ENCODE results near the gene STK32B.

The STK32B gene

GRCh38 chr4:5037553-5038551 lies 13.4 kb upstream of the STK32B start (continued):
- TF ChIP-seq, protein P1, sequence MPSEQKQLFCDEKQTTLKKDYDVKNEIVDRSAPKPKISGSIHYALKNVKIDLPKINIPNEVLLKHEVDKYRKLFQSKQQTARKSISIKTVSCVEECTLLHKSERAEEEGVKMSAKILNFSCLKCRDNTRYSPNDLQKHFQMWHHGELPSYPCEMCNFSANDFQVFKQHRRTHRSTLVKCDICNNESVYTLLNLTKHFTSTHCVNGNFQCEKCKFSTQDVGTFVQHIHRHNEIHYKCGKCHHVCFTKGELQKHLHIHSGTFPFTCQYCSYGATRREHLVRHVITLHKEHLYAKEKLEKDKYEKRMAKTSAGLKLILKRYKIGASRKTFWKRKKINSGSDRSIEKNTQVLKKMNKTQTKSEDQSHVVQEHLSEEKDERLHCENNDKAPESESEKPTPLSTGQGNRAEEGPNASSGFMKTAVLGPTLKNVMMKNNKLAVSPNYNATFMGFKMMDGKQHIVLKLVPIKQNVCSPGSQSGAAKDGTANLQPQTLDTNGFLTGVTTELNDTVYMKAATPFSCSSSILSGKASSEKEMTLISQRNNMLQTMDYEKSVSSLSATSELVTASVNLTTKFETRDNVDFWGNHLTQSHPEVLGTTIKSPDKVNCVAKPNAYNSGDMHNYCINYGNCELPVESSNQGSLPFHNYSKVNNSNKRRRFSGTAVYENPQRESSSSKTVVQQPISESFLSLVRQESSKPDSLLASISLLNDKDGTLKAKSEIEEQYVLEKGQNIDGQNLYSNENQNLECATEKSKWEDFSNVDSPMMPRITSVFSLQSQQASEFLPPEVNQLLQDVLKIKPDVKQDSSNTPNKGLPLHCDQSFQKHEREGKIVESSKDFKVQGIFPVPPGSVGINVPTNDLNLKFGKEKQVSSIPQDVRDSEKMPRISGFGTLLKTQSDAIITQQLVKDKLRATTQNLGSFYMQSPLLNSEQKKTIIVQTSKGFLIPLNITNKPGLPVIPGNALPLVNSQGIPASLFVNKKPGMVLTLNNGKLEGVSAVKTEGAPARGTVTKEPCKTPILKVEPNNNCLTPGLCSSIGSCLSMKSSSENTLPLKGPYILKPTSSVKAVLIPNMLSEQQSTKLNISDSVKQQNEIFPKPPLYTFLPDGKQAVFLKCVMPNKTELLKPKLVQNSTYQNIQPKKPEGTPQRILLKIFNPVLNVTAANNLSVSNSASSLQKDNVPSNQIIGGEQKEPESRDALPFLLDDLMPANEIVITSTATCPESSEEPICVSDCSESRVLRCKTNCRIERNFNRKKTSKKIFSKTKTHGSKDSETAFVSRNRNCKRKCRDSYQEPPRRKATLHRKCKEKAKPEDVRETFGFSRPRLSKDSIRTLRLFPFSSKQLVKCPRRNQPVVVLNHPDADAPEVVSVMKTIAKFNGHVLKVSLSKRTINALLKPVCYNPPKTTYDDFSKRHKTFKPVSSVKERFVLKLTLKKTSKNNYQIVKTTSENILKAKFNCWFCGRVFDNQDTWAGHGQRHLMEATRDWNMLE (tag by site-specific recombination; conservative IDR thresholded peaks at IDR 0.05; ENCODE audit: low read depth), result 0 out of 2 replicates have a peak, but pooled peaks have one; percentile 30
- TF ChIP-seq ZNF404 (tag by site-specific recombination; IDR thresholded peaks at IDR 0.05), result no peak
- TF ChIP-seq ZFP69B (tag by site-specific recombination; IDR thresholded peaks at IDR 0.05), result 0 out of 2 replicates have a peak, but pooled peaks have one; percentile 35
- no peak for TF ChIP-seq ELK4 (IDR thresholded peaks at IDR 0.05; ENCODE audit: borderline replicate concordance, low read depth, low read length)
- TF ChIP-seq ZNF221 (tag by site-specific recombination; IDR thresholded peaks at IDR 0.05; ENCODE audit: borderline replicate concordance), result no peak
- TF ChIP-seq OVOL3 (tag by site-specific recombination; IDR thresholded peaks at IDR 0.05), result no peak
- no peak for TF ChIP-seq ZNF239 (tag by site-specific recombination; IDR thresholded peaks at IDR 0.05)
- TF ChIP-seq HOXD13 (CRISPR knock-in tag; IDR thresholded peaks at IDR 0.05; ENCODE audit: borderline replicate concordance), result peak; percentile 36; the same call in 1 of the 2 replicates
- no peak for TF ChIP-seq ZBTB8A (tag by site-specific recombination; IDR thresholded peaks at IDR 0.05)
- TF ChIP-seq, protein P2, sequence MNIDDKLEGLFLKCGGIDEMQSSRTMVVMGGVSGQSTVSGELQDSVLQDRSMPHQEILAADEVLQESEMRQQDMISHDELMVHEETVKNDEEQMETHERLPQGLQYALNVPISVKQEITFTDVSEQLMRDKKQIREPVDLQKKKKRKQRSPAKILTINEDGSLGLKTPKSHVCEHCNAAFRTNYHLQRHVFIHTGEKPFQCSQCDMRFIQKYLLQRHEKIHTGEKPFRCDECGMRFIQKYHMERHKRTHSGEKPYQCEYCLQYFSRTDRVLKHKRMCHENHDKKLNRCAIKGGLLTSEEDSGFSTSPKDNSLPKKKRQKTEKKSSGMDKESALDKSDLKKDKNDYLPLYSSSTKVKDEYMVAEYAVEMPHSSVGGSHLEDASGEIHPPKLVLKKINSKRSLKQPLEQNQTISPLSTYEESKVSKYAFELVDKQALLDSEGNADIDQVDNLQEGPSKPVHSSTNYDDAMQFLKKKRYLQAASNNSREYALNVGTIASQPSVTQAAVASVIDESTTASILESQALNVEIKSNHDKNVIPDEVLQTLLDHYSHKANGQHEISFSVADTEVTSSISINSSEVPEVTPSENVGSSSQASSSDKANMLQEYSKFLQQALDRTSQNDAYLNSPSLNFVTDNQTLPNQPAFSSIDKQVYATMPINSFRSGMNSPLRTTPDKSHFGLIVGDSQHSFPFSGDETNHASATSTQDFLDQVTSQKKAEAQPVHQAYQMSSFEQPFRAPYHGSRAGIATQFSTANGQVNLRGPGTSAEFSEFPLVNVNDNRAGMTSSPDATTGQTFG (tag by site-specific recombination; IDR thresholded peaks at IDR 0.05; ENCODE audit: borderline replicate concordance), result no peak
- TF ChIP-seq ZBTB7A (tag by site-specific recombination; IDR thresholded peaks at IDR 0.05; ENCODE audit: low read depth), result no peak
- TF ChIP-seq, protein P3, sequence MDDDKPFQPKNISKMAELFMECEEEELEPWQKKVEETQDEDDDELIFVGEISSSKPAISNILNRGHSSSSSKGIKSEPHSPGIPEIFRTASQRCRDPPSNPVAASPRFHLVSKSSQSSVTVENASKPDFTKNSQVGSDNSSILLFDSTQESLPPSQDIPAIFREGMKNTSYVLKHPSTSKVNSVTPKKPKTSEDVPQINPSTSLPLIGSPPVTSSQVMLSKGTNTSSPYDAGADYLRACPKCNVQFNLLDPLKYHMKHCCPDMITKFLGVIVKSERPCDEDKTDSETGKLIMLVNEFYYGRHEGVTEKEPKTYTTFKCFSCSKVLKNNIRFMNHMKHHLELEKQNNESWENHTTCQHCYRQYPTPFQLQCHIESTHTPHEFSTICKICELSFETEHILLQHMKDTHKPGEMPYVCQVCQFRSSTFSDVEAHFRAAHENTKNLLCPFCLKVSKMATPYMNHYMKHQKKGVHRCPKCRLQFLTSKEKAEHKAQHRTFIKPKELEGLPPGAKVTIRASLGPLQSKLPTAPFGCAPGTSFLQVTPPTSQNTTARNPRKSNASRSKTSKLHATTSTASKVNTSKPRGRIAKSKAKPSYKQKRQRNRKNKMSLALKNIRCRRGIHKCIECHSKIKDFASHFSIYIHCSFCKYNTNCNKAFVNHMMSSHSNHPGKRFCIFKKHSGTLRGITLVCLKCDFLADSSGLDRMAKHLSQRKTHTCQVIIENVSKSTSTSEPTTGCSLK (tag by site-specific recombination; IDR thresholded peaks at IDR 0.05), result no peak
- TF ChIP-seq ZNF549 (tag by site-specific recombination; IDR thresholded peaks at IDR 0.05), result no peak
- no peak for TF ChIP-seq OSR2 (tag by site-specific recombination; IDR thresholded peaks at IDR 0.05)
- no peak for TF ChIP-seq ZNF660 (tag by site-specific recombination; IDR thresholded peaks at IDR 0.05)
- TF ChIP-seq ZFP37 (tag by site-specific recombination; IDR thresholded peaks at IDR 0.05), result no peak
- TF ChIP-seq ZNF658 (tag by site-specific recombination; IDR thresholded peaks at IDR 0.05), result no peak
- TF ChIP-seq ZNF324 (tag by site-specific recombination; IDR thresholded peaks at IDR 0.05), result 0 out of 2 replicates have a peak, but pooled peaks have one; percentile 60
- TF ChIP-seq ZSCAN18 (tag by site-specific recombination; IDR thresholded peaks at IDR 0.05), result no peak
- TF ChIP-seq BCL11A (tag by site-specific recombination; IDR thresholded peaks at IDR 0.05; ENCODE audit: low read depth), result 0 out of 2 replicates have a peak, but pooled peaks have one; percentile 31
- peak; percentile 28; the same call in 1 of the 2 replicates for TF ChIP-seq SP3 (tag by site-specific recombination; IDR thresholded peaks at IDR 0.05)
- TF ChIP-seq, protein P4, sequence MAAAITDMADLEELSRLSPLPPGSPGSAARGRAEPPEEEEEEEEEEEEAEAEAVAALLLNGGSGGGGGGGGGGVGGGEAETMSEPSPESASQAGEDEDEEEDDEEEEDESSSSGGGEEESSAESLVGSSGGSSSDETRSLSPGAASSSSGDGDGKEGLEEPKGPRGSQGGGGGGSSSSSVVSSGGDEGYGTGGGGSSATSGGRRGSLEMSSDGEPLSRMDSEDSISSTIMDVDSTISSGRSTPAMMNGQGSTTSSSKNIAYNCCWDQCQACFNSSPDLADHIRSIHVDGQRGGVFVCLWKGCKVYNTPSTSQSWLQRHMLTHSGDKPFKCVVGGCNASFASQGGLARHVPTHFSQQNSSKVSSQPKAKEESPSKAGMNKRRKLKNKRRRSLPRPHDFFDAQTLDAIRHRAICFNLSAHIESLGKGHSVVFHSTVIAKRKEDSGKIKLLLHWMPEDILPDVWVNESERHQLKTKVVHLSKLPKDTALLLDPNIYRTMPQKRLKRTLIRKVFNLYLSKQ (tag by site-specific recombination; IDR thresholded peaks at IDR 0.05; ENCODE audit: borderline replicate concordance), result no peak
- no peak for TF ChIP-seq REPIN1 (tag by site-specific recombination; IDR thresholded peaks at IDR 0.05; ENCODE audit: low read depth)

Data from HEK293 (cell line).